B cell (primary cell): ENCODE data around the gene NPY. TPM values are rescaled to one million over a fixed set of nuclear protein-coding genes. Genes with fewer than 3 reads are reported as not detected.

Experiments
- ATAC-seq: fragments of 200-7000 bp; cut with Tn5 transposase; one replicate; pipeline ENCODE4 v1.10.0; 2021; ENCODE audit warnings: low read depth, mild to moderate bottlenecking, moderate number of reproducible peaks, moderate library complexity
- CTCF ChIA-PET: fragments of 350-600 bp; sonication (Branson Sonifier 250); formaldehyde crosslinking; loops from one replicate; lab custom pipeline; 2021; ENCODE audit warnings: antibody characterized with exemption, inconsistent platforms; lab: Charles Lee
- POLR2A ChIA-PET: fragments of 350-600 bp; sonication (Branson Sonifier 250); formaldehyde crosslinking; loops from one replicate; lab custom pipeline; 2021; ENCODE audit warnings: antibody characterized with exemption; lab: Charles Lee
- DNase-seq: peaks from one replicate; pipeline ENCODE4 v3.0.0; 2013
- H2AFZ ChIP-seq: 2 replicates; pipeline ENCODE4 v1.6.1; 2012; ENCODE audit warnings: mild to moderate bottlenecking, low read depth, low read length; ENCODE audit not compliant: insufficient read depth, poor library complexity, severe bottlenecking
- H3K27ac ChIP-seq, 2 donors: 1 replicate in 1 of 2; 2 replicates in 1 of 2; pipeline ENCODE4 v1.5.1; 2012 to 2013; ENCODE audit warnings: low read length in 2 of 2, mild to moderate bottlenecking in 2 of 2, moderate library complexity in 1 of 2
- H3K27me3 ChIP-seq, 4 experiments: fragments of 200-600 bp in 1 of 4; sonication (generic) in 1 of 4; replicated peaks in 1 of 4; 1 replicate in 2 of 4; 2 replicates in 2 of 4; pipeline versions ENCODE4 v1.6.1 to v1.7.0; 2013 to 2016; ENCODE audit warnings: low read length in 3 of 4, mild to moderate bottlenecking in 2 of 4, mixed read lengths in 1 of 4, moderate library complexity in 1 of 4; ENCODE audit not compliant: insufficient read depth in 4 of 4, control insufficient read depth in 3 of 4; ENCODE audit errors: control extremely low read depth in 1 of 4
- H3K36me3 ChIP-seq, 2 experiments: replicated peaks in 1 of 2; 1 replicate in 1 of 2; 2 replicates in 1 of 2; pipeline versions ENCODE4 v1.6.1 to v1.7.1; 2013; ENCODE audit warnings: low read length in 1 of 2; ENCODE audit not compliant: insufficient read depth in 2 of 2, control insufficient read depth in 1 of 2; ENCODE audit errors: control extremely low read depth in 1 of 2, extremely low read depth in 1 of 2
- H3K4me1 ChIP-seq, 2 donors: fragments of 200-600 bp in 1 of 2; sonication (generic) in 1 of 2; 1 replicate in 1 of 2; 2 replicates in 1 of 2; pipeline versions ENCODE4 v1.5.1 to v1.6.1; 2013 to 2017; ENCODE audit warnings: low read length in 2 of 2; ENCODE audit not compliant: control insufficient read depth in 2 of 2, insufficient read depth in 2 of 2
- H3K4me2 ChIP-seq: replicated peaks from 2 replicates; pipeline ENCODE3; 2012; ENCODE audit warnings: mild to moderate bottlenecking, low read depth, low read length; ENCODE audit not compliant: poor library complexity, severe bottlenecking
- H3K4me3 ChIP-seq, 5 experiments: fragments of 200-600 bp in 1 of 5; sonication (generic) in 1 of 5; 1 replicate in 3 of 5; 2 replicates in 2 of 5; pipeline versions ENCODE4 v1.5.1 to v1.7.0; 2011 to 2016; ENCODE audit warnings: low read length in 4 of 5, mild to moderate bottlenecking in 4 of 5, low read depth in 2 of 5, control low read depth in 1 of 5, moderate library complexity in 1 of 5; ENCODE audit not compliant: insufficient read depth in 1 of 5; ENCODE audit errors: control extremely low read depth in 1 of 5, extremely low read depth in 1 of 5
- H3K79me2 ChIP-seq: fragments of 200-600 bp; sonication (generic); one replicate; pipeline ENCODE4 v1.6.0; 2016; ENCODE audit warnings: low read length; ENCODE audit not compliant: control insufficient read depth, insufficient read depth
- H3K9ac ChIP-seq: fragments of 200-600 bp; sonication (generic); 2 replicates; pipeline ENCODE4 v1.6.1; 2017; ENCODE audit warnings: mild to moderate bottlenecking, low read length, moderate library complexity
- H3K9me3 ChIP-seq, 3 donors: one replicate each; pipeline versions ENCODE4 v1.6.1 to v1.7.1; 2013; ENCODE audit warnings: low read length in 2 of 3; ENCODE audit not compliant: control insufficient read depth in 2 of 3, insufficient read depth in 1 of 3; ENCODE audit errors: control extremely low read depth in 1 of 3
- H4K20me1 ChIP-seq: 2 replicates; pipeline ENCODE4 v1.6.0; 2012; ENCODE audit warnings: mild to moderate bottlenecking, low read length; ENCODE audit not compliant: insufficient read depth, control insufficient read depth, poor library complexity, severe bottlenecking
- H3K27ac Mint-ChIP-seq: one replicate; pipeline ENCODE4 v1.8.0; 2021; ENCODE audit warnings: mixed read lengths
- H3K27me3 Mint-ChIP-seq: one replicate; pipeline ENCODE4 v1.8.0; 2021; ENCODE audit warnings: mixed read lengths
- H3K4me1 Mint-ChIP-seq: one replicate; pipeline ENCODE4 v1.8.0; 2021; ENCODE audit warnings: mixed read lengths
- H3K4me3 Mint-ChIP-seq: one replicate; pipeline ENCODE4 v1.8.0; 2021; ENCODE audit warnings: mixed read lengths
- H3K9me3 Mint-ChIP-seq: one replicate; pipeline ENCODE4 v1.8.0; 2022; ENCODE audit warnings: mixed read lengths; ENCODE audit not compliant: insufficient read depth
- CTCF ChIP-seq: fragments of 200-600 bp; IDR thresholded peaks from one replicate; pipeline ENCODE4 v1.8.0; 2022; ENCODE audit warnings: antibody characterized with exemption, mild to moderate bottlenecking
- EZH2 ChIP-seq: IDR thresholded peaks from 2 replicates; pipeline ENCODE4 v1.6.1; 2012; ENCODE audit warnings: borderline replicate concordance, low read depth, mild to moderate bottlenecking, moderate library complexity, low read length; ENCODE audit not compliant: insufficient read depth, poor library complexity, severe bottlenecking
- WGBS: methylation state at CpG from one replicate; pipeline ENCODE4 v1.1.5; 2013; ENCODE audit warnings: missing lambda C conversion rate; ENCODE audit not compliant: insufficient coverage; 5-methylcytosine and 5-hydroxymethylcytosine counted together
- intact Hi-C: fragments of 100-400 bp; cut with micrococcal nuclease; formaldehyde crosslinking; loops from one replicate; pipeline ENCODE4 v1.10.0; 2022
- polyA plus RNA-seq: library from polyadenylated mRNA; depleted of rRNA; stranded (reverse); fragments of >200 nt; gene quantifications from 2 replicates; pipeline ENCODE4 v1.2.3, GENCODE V29; 2012
- total RNA-seq, 2 donors: library from RNA; stranded (reverse); fragments of 120-200 nt in 1 of 2; gene quantifications; 1 replicate in 1 of 2; 2 replicates in 1 of 2; pipeline versions ENCODE4 v1.2.3 to v1.2.4, GENCODE V29; 2013 to 2022

The NPY gene
- total and polyA plus RNA-seq, 2 donors (not counting 1 experiment from before 2014, with no cell fraction given) = not detected

- Mint-ChIP-seq H3K9me3 (peaks cover 5% of the 10 kb centered on the region), H3K27ac (no peak overlapping the region), H3K27me3 (peaks cover 38% of the 10 kb centered on the region), H3K4me1 (peaks cover 4% of the 10 kb centered on the region), H3K4me3 (no peak overlapping the region)
- Histone ChIP-seq H3K27me3 (peaks cover 0 to 21% (median 13%) of the 10 kb centered on the region in 4 experiments), H3K4me1 (no peaks in the 10 kb centered on the region), H3K27ac (no peak overlapping the region), H3K4me3 (no peak overlapping the region), H3K9ac (no peak overlapping the region), H4K20me1 (no peaks in the 10 kb centered on the region), H2AFZ (no peak overlapping the region), H3K36me3 (no peaks in the 10 kb centered on the region), H3K4me2 (no peak overlapping the region), H3K9me3 (peaks cover 0 to 3% (median 2%) of the 10 kb centered on the region in 3 donors), H3K79me2 (no peaks in the 10 kb centered on the region)
- TF ChIP-seq EZH2 = no peak
- 57% methylated on average over 2 of the region's 5 CpGs for WGBS
- intact Hi-C loops = no loop called here
- ChIA-PET POLR2A (no interaction called here), CTCF (no interaction called here)
- no peak for ATAC-seq
- no peak for DNase-seq
Measured at GRCh38 chr7:24304494-24305095, 20.6 kb downstream of the NPY start.

GRCh38 chr7:24307326-24307725 is 23.3 kb downstream of the NPY start:
- intact Hi-C loops = no loop called here
- H2AFZ ChIP-seq = no peak overlapping the region
- peaks cover 0 to 21% (median 11%) of the 10 kb centered on the region in 4 experiments for H3K27me3 ChIP-seq
- Mint-ChIP-seq H3K27ac (no peak overlapping the region), H3K9me3 (no peaks in the 10 kb centered on the region), H3K4me1 (no peaks in the 10 kb centered on the region), H3K27me3 (peaks cover 36% of the 10 kb centered on the region), H3K4me3 (no peak overlapping the region)
- ATAC-seq (no peak), DNase-seq (no peak)
- no peaks in the 10 kb centered on the region for H3K79me2 ChIP-seq
- no peak overlapping the region for H3K4me3 ChIP-seq
- H3K4me2 ChIP-seq = no peak overlapping the region
- no CpG with 5 or more reads among the region's 3 CpGs for WGBS
- H3K4me1 ChIP-seq = no peaks in the 10 kb centered on the region
- ChIA-PET CTCF (no interaction called here), POLR2A (no interaction called here)
- no peaks in the 10 kb centered on the region for H3K36me3 ChIP-seq
- peaks cover 0 to 3% (median 0%) of the 10 kb centered on the region in 3 donors for H3K9me3 ChIP-seq
- H3K27ac ChIP-seq = no peak overlapping the region
- no peak overlapping the region for H3K9ac ChIP-seq
- no peaks in the 10 kb centered on the region for H4K20me1 ChIP-seq
- TF ChIP-seq CTCF (no peak), EZH2 (no peak)
